ENCODE results near the gene TXNDC12.
A peak's percentile ranks its signal among the peaks of the same experiment; 100 is the strongest.

The TXNDC12 gene

GRCh38 chr1:52002038-52002917 lies 52.7 kb downstream of the TXNDC12 start:
- no peak for DNase-seq (ENCODE audit: extremely low read depth in 1 of 2, low read depth in 1 of 2)

DNA sequence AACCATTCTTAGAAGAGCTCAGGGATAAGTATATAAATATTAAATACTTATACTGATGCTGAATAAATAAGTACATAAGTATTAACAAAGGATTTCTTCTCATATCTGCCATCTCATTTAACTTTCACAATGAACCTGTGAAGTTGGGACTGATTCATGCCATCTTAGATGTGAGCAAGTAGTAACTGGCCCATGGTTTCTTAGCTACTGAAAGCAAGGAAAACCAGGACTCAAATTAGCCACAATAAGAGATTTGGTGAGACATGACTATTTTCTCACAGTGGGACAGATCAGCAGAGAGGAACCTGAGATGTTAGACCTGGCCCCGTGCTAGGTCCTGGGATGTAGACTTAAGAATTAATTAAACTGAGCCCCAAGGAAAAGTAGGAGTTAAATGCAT lies 56.3 kb downstream of the TXNDC12 start:
- no peak for DNase-seq (ENCODE audit: extremely low read depth in 1 of 2, low read depth in 1 of 2)

GRCh38 chr1:51997974-51998382 lies 57.0 kb downstream of the TXNDC12 start:
- no peak for DNase-seq (ENCODE audit: extremely low read depth in 1 of 2, low read depth in 1 of 2)

GRCh38 chr1:51990478-51990965 lies 64.5 kb downstream of the TXNDC12 start, which contains the start of gene RAB3B:
RAB3B (minus strand) TSS chr1:51990700; CDS start chr1:51977117, 13,583 bp downstream.
- peak; percentile 54 to 62 for DNase-seq (ENCODE audit: extremely low read depth in 1 of 2, low read depth in 1 of 2)

DNA sequence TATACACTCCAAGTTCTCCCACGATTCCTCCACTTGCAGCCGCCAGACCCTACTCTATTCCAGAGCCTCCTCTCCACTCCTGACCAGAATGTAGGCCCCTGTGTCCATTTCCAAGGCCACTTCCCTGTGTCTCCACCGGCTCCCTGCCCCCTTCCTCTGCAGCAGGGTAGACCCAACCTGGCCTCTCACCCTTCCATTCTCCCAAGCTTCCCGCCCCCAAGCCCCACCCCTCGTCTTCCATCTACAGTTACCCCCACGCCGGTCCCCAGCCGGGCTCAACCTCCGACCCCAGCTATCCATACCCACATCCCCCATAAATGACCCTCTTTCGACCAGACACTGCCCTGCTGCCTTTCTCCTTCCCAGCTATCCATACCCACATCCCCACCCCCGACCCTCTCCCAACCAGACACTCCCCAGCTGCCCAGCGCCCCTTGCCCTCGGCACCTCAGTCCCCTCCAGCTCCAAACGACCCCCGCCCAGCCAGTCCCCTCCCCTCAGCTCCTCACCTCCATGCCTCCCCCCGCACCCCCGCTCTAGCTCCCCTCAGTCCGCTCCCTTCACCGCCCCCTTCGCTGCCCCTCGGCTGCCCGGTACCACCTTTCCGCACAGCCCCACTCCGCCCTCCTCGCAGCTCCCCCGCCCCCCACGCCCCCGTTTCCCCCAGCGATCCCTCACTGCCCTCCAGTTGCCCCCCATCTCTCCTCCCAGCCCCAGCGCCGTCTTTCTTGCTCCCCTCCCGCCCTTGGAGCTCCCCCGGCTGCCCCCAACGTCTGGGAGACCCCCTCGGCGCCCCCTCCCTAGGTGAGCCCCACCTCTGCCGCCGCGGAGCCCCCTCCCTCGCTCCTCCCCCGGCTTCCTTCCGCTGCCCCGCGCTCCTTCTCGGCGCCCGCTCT lies 65.2 kb downstream of the TXNDC12 start:
- no peak for DNase-seq (ENCODE audit: extremely low read depth in 1 of 2, low read depth in 1 of 2)

- DNase-seq (ENCODE audit: extremely low read depth in 1 of 2, low read depth in 1 of 2): no peak
These were observed 66.7 kb downstream of the TXNDC12 start for GRCh38 chr1:51988254-51988653.

GRCh38 chr1:51986718-51987117 lies 68.3 kb downstream of the TXNDC12 start:
- DNase-seq (ENCODE audit: extremely low read depth in 1 of 2, low read depth in 1 of 2): no peak

DNA sequence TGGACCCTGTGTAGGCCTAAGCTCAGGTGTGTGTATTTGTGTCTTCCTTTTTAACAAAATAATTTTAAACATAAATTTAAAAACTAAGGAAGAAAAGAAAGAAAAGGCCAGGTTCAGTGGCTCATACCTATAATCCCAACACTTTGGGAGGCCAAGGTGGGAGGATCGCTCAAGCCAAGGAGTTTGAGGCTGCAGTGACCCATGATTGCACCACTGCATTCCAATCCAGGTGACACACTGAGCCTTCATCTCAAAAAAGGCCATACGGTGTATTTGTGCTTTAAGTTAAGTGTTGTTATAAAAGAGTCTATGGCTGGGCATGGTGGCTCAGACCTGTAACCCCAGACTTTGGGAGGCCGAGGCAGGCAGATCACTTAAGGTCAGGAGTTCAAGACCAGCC lies 72.8 kb downstream of the TXNDC12 start:
- no peak for DNase-seq (ENCODE audit: extremely low read depth in 1 of 2, low read depth in 1 of 2)

GRCh38 chr1:51981555-51981954 lies 73.4 kb downstream of the TXNDC12 start:
- DNase-seq (ENCODE audit: extremely low read depth in 1 of 2, low read depth in 1 of 2): no peak

- no peak for DNase-seq (ENCODE audit: extremely low read depth in 1 of 2, low read depth in 1 of 2)
These were observed 76.9 kb downstream of the TXNDC12 start for GRCh38 chr1:51978099-51978498.

DNA sequence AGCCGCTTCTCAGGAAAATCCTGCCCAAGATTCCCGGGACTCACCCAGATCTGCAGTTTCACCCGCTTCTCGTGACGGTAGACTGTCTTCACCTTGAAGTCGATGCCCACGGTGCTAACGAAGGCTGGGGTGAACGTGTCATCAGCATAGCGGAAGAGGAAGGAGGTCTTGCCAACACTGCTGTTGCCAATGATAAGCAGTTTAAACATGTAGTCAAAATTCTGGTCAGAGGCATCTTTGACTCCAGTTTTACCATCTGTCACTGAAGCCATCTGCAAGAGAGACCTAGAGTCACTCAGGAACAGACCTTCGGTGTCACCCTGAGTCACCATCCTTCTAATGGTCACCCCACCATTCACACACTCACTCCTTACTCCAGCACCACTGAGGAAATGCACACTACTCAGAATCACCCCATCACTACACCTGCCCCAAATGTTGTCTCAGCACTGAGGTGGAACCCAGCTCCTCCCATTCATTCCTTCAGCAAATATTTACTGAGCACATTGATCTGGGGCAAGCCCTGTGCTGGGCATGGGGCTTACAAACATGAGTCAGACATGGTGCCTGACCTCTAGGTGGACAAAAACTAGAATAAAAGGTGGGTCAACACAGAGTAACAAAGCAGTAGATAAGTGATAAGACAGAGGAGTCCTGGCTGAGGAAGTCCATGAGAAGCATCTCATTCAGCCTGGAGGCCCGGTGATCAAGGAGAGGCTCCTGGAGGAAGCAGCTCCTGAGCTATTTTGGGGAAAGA lies 78.0 kb downstream of the TXNDC12 start:
- DNase-seq (ENCODE audit: extremely low read depth in 1 of 2, low read depth in 1 of 2): no peak

DNA sequence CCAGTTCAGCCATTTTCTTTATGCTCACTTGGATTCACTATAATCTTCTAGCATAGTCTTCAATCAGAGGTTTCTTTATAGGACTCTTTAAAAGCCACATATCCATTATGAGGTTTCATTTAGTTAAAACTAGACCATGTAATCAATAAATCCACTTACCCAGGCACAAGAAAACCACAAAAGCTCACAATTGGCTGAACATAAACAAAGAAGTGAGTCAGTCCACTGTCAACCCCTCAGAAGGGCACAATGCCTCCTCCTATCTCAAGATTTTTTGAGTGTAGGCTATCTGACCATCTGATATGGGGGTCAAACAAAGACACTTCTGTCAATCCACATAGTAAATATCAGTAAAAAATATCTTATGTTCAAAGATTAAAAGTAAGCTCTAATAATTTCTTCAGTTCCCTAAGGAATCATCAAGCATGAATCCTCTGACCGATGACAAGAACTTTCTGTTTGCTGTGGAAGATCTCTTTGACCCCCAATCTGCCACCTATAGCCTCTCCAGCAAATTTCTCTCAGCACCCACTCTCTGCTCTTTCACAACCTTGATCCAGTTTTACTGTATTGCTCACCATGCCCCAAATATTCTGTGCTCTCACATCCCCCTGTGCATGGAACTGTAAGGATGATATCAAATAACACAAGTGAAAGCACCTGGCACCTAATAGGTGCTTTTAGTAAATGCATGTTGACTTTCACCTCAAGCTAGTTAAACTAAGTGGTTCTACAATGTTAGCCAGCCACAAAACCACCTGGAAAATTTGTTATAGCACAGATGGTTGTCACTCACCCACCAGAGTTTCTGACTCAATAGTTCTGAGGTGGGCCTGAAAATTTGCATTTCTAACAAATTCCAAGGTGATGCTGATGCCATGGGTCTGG lies 81.2 kb downstream of the TXNDC12 start:
- DNase-seq (ENCODE audit: extremely low read depth in 1 of 2, low read depth in 1 of 2): no peak
